Skeletal muscle satellite cell (primary cell): Measurements from ENCODE around the gene ANKRD27.

Source experiments
- H3K27me3 ChIP-seq: 2 replicates; pipeline ENCODE4 v1.7.0; 2013; ENCODE audit warnings: low read length; ENCODE audit not compliant: control insufficient read depth, insufficient read depth
- H3K36me3 ChIP-seq: 2 replicates; pipeline ENCODE4 v1.7.0; 2013; ENCODE audit warnings: mild to moderate bottlenecking, control low read depth, low read length; ENCODE audit not compliant: insufficient read depth
- H3K4me1 ChIP-seq: 2 replicates; pipeline ENCODE4 v1.7.0; 2013; ENCODE audit warnings: low read length; ENCODE audit not compliant: control insufficient read depth, insufficient read depth
- H3K4me2 ChIP-seq: 2 replicates; pipeline ENCODE4 v1.7.0; 2013; ENCODE audit warnings: mild to moderate bottlenecking, low read length
- H3K4me3 ChIP-seq: 2 replicates; pipeline ENCODE4 v1.7.0; 2013; ENCODE audit warnings: low read length
- H3K9ac ChIP-seq: 2 replicates; pipeline ENCODE4 v1.7.0; 2013; ENCODE audit warnings: mild to moderate bottlenecking, low read depth, low read length, moderate library complexity
- H3K9me3 ChIP-seq: replicated peaks from 2 replicates; pipeline ENCODE4 v1.7.0; 2013; ENCODE audit warnings: mild to moderate bottlenecking, control low read depth, low read length

Gene ANKRD27

DNA sequence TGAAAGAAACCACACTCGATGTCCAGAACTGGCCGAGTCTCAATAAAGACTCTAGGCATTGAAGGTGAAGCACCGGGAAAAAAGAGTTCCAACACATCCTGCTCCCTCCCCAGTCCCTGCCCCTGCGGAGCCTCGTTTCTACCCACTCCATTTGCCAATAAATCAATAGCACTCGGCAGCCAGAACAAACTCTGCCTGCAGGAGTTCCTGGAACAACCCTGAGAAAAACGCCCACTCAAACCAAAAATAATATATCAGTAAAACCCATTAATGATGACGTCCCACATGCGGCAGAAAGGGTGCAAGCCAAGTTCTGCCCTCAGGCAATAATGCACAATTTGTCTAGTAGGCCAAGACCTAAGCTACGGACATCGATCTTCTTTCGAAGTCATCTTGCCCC lies 53.0 kb downstream of the ANKRD27 start:
- Histone ChIP-seq H3K4me1 (no peaks in the 10 kb centered on the region), H3K4me3 (no peak overlapping the region), H3K4me2 (no peak overlapping the region), H3K9me3 (no peaks in the 10 kb centered on the region), H3K36me3 (peaks cover 50% of the 10 kb centered on the region), H3K9ac (no peak overlapping the region), H3K27me3 (no peaks in the 10 kb centered on the region)

DNA sequence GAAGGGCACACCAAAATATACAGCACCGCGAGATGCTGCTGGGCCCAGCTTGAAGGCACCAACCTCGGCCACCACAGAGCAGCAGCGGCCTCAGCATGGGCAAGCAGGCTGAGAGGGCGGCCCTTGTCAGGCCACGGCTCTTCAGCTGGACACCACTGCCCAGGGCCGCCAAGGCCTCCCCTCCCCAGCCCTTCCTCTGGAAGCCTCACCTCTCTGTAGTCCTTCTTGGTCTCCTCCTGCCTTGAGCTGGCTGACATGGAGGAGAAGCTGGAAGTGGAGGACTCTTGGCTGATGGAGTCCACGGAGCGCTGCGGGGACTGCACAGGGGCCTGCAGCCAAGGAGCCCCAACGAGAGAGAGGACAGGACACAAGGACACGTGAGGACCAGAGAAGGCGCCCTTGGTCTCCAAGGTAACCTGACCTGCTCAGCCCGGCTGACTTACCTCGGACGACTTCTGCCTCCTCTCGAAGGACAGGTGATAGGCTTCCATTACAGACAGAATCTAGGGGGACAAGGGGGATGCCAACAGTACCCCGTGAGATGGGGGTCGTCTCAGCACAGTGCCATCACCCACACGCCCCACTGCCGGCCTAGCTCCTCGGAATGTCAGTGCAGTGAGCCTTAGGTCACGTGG lies 55.8 kb downstream of the ANKRD27 start:
- Histone ChIP-seq H3K9me3 (no peaks in the 10 kb centered on the region), H3K4me2 (no peak overlapping the region), H3K36me3 (peaks cover 60% of the 10 kb centered on the region), H3K4me1 (no peaks in the 10 kb centered on the region), H3K4me3 (no peak overlapping the region), H3K27me3 (no peaks in the 10 kb centered on the region), H3K9ac (no peak overlapping the region)

DNA sequence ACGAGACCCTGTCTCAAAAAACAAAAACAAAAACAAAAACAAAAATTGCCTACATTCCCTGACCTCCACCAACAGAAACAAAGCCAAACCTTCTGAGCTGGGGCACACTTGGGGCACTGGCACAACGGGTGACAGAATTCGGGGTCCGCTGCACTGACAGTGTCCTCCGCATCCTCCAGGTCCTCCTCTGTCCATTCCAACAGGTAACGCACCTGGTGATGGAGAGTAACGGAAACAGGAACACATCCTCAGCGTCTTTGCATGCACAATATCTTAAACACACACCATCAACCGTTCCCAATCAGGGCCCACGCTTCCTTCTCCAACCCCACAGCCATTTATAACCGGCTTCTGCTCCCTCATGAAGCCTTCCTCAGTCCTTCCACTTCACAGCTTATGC lies 59.4 kb downstream of the ANKRD27 start:
- H3K9ac ChIP-seq = no peak overlapping the region
- no peak overlapping the region for H3K4me3 ChIP-seq
- no peaks in the 10 kb centered on the region for H3K27me3 ChIP-seq
- no peaks in the 10 kb centered on the region for H3K4me1 ChIP-seq
- no peak overlapping the region for H3K4me2 ChIP-seq
- no peaks in the 10 kb centered on the region for H3K9me3 ChIP-seq
- H3K36me3 ChIP-seq = peaks cover 52% of the 10 kb centered on the region

DNA sequence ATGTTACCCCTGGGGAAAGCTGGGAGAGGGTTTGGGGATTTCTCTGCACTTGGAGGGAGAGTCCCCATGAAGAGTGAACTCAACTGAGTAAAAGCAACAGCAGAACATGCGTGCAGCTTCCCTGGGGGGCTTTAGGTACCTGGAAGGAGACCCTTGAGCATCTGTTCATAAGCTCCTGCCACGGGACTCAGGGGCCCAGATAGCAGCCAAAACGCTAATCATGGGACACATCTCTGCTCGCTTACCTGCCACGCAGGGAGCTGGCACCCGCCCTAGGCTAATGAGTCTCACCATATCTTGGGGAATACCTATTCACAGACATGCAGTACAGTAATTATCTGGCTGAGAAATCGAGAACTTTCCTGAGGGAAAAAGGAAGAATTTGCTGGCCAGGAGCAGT lies 60.1 kb downstream of the ANKRD27 start:
- no peaks in the 10 kb centered on the region for H3K27me3 ChIP-seq
- no peaks in the 10 kb centered on the region for H3K9me3 ChIP-seq
- H3K36me3 ChIP-seq = peaks cover 50% of the 10 kb centered on the region
- no peak overlapping the region for H3K9ac ChIP-seq
- H3K4me1 ChIP-seq = no peaks in the 10 kb centered on the region
- no peak overlapping the region for H3K4me2 ChIP-seq
- H3K4me3 ChIP-seq = no peak overlapping the region

DNA sequence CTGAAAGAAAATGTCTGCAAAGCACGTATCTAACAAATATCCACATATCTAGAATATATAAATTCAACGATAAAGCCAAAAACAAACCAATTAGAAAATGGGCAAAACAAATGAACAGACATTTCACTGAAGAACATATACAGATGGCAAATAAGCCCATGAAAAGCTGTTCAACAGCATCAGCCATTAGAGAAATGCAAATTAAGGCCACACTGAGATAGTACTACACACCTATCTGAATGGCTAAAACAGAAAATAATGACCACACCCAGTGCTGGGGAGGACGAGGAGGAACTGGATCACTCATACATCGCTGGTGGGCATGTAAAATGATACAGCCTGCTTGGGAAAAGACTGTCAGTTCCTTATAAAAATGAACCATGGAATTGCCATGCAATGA lies 62.0 kb downstream of the ANKRD27 start:
- H3K9me3 ChIP-seq = no peaks in the 10 kb centered on the region
- peaks cover 44% of the 10 kb centered on the region for H3K36me3 ChIP-seq
- no peak overlapping the region for H3K4me3 ChIP-seq
- no peak overlapping the region for H3K9ac ChIP-seq
- H3K4me2 ChIP-seq = no peak overlapping the region
- H3K27me3 ChIP-seq = no peaks in the 10 kb centered on the region
- H3K4me1 ChIP-seq = no peaks in the 10 kb centered on the region

DNA sequence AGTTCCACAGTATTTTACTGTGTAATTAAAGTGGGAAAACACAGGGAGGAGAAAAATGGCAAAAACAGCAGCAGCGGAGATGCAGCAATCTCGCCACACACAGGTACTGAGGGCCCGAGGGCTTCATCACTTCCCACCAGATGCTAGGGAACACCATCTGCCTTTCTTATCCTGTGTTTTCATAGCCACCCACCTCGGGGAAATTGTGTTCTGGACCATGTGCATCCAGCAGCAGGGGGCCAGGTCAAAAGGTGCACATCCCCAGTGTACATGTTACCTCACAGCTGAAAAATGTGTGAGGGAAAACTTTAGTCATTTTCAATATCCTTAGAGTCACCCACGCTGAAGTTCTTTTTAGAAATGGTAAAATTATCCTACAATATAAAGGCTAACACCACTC lies 63.8 kb downstream of the ANKRD27 start:
- H3K4me1 ChIP-seq = no peaks in the 10 kb centered on the region
- H3K9me3 ChIP-seq = no peaks in the 10 kb centered on the region
- no peak overlapping the region for H3K4me3 ChIP-seq
- H3K36me3 ChIP-seq = peaks cover 50% of the 10 kb centered on the region
- no peak overlapping the region for H3K9ac ChIP-seq
- no peak overlapping the region for H3K4me2 ChIP-seq
- H3K27me3 ChIP-seq = no peaks in the 10 kb centered on the region

DNA sequence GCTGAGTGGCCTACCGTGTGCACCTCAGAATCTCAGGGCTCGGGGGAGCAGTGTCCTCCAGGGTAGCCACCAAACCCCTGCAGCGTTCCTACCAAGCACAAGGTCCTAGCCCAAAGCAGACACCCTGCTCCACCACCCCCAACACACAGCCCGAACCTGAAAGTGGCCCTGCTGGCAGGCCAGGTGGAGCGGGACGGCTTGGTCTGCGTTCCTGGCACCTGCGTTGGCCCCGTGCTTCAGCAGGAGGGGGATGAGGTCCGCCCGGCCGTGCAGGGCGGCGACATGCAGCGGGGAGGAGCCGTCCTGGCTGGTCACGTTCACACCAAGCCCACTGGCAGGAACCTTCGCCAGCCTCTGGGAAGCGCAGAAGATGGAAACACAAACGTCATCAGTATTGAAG lies 67.5 kb downstream of the ANKRD27 start:
- H3K4me2 ChIP-seq = no peak overlapping the region
- H3K36me3 ChIP-seq = peaks cover 39% of the 10 kb centered on the region
- no peaks in the 10 kb centered on the region for H3K4me1 ChIP-seq
- no peaks in the 10 kb centered on the region for H3K9me3 ChIP-seq
- no peaks in the 10 kb centered on the region for H3K27me3 ChIP-seq
- H3K9ac ChIP-seq = no peak overlapping the region
- no peak overlapping the region for H3K4me3 ChIP-seq

DNA sequence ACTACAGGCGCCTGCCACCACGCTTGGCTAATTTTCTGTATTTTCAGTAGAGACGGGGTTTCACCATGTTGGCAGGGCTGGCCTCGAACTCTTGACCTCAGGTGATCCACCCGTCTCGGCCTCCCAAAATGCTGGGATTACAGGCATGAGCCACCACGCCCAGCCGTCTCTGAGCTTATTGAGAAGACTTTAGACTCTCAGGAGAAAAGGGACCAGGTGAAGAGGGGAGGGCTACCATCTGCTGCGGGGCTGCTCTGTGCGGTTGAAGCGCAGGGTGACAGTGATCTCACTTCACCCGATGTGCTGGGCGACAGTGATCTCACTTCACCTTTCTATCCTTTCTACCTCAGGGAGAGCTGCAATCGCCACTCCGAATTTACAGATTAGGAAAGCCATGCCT lies 68.7 kb downstream of the ANKRD27 start:
- no peak overlapping the region for H3K4me2 ChIP-seq
- H3K9me3 ChIP-seq = no peaks in the 10 kb centered on the region
- no peaks in the 10 kb centered on the region for H3K27me3 ChIP-seq
- peaks cover 39% of the 10 kb centered on the region for H3K36me3 ChIP-seq
- H3K4me3 ChIP-seq = no peak overlapping the region
- no peak overlapping the region for H3K9ac ChIP-seq
- H3K4me1 ChIP-seq = no peaks in the 10 kb centered on the region

DNA sequence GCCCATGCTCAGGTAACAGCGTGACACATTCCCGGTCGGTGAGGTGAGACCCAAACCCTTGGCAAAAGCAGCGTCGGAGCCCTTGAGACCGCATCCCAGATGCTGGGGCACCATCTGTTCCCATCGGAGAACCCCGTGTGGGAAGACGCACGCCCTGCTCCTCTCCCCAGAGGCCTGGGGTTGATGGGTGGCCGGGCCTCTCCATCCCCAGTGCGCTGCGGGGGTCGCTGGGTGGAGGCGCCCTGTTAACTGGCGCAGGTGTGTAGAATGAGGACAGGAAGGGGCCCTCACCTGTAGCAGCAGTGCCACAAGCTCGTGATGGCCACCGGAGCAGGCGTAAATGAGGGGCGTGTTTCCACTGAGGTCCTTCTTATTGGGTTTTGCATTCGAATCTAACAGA lies 69.4 kb downstream of the ANKRD27 start:
- H3K4me3 ChIP-seq = no peak overlapping the region
- no peak overlapping the region for H3K4me2 ChIP-seq
- no peaks in the 10 kb centered on the region for H3K9me3 ChIP-seq
- H3K36me3 ChIP-seq = peaks cover 39% of the 10 kb centered on the region
- no peak overlapping the region for H3K9ac ChIP-seq
- H3K4me1 ChIP-seq = no peaks in the 10 kb centered on the region
- no peaks in the 10 kb centered on the region for H3K27me3 ChIP-seq

DNA sequence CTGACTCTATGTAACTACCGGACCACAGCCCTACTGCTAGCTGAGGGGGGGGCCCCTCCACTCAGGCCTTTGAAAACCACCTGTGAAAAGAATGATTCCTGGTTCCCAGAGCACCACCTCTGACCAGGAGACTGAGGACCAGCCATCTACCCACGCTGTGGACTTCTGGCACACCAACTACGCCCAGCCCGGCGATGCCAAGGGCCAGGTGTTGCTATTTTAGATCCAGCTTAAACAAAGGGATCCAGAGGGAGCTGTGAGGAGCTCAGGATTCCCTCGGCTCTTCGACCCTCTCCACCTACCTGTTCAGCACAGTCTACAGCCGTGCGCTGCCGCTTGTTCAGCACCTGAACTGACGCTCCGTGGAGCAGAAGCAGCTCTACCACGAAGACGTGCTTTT lies 71.0 kb downstream of the ANKRD27 start:
- H3K36me3 ChIP-seq = peaks cover 40% of the 10 kb centered on the region
- H3K27me3 ChIP-seq = no peaks in the 10 kb centered on the region
- H3K4me3 ChIP-seq = no peak overlapping the region
- H3K9me3 ChIP-seq = no peaks in the 10 kb centered on the region
- H3K9ac ChIP-seq = no peak overlapping the region
- H3K4me2 ChIP-seq = no peak overlapping the region
- no peaks in the 10 kb centered on the region for H3K4me1 ChIP-seq

DNA sequence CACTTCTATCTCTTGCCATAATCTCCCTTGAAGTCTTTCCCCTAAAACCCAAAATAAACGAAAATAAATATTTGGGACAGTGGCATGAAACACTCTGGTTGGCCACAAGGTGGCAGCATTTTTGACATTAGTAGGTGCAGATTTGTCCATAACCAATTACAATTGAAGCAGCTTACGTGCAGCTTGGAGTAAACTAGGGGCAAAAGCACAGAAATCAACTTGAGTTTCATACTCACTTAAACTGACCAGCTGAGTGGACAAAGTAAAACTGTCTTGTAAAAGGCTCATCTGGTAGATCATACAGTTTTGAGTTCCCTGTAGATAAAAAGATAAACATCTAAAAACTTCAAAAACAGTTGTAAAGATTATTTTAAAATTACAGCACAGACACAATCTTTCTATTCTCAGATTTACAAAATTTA lies 75.2 kb downstream of the ANKRD27 start:
- H3K4me3 ChIP-seq = no peak overlapping the region
- no peak overlapping the region for H3K4me2 ChIP-seq
- no peaks in the 10 kb centered on the region for H3K27me3 ChIP-seq
- H3K4me1 ChIP-seq = no peaks in the 10 kb centered on the region
- H3K9ac ChIP-seq = no peak overlapping the region
- no peaks in the 10 kb centered on the region for H3K9me3 ChIP-seq
- H3K36me3 ChIP-seq = peaks cover 48% of the 10 kb centered on the region

DNA sequence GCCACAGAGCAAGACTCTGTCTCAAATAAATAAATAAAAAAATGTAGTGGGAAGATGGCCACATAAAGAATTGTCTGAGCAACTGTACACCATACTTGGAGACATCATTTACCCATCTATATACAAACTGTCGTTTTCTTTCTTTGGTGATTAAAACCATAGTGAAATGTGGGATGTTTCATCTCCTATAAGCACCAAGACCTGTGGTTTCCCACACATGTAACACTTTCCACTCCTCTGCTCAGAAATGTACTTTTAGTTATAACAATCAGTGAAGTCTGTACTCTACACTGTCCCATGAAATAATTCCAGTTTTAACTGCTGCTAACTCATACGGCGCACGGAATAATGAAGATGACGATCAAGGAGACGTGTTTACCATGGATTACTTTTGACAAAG lies 75.7 kb downstream of the ANKRD27 start:
- no peak overlapping the region for H3K4me2 ChIP-seq
- no peak overlapping the region for H3K9ac ChIP-seq
- H3K9me3 ChIP-seq = no peaks in the 10 kb centered on the region
- H3K4me3 ChIP-seq = no peak overlapping the region
- peaks cover 51% of the 10 kb centered on the region for H3K36me3 ChIP-seq
- H3K4me1 ChIP-seq = no peaks in the 10 kb centered on the region
- H3K27me3 ChIP-seq = no peaks in the 10 kb centered on the region
